H9 (cell line): ENCODE data around the gene DGLUCY. TPM values are rescaled to one million over a fixed set of nuclear protein-coding genes. Genes with fewer than 3 reads are reported as not detected.

ENCODE experiments used
- DNase-seq: peaks from one replicate; pipeline ENCODE4 v3.0.0-alpha.2; 2017
- H2AFZ ChIP-seq: one replicate; pipeline ENCODE4 v1.6.1; 2013; ENCODE audit warnings: mild to moderate bottlenecking, low read length, control low read depth, moderate library complexity
- H2AK5ac ChIP-seq: 2 replicates; pipeline ENCODE4 v1.6.1; 2013; ENCODE audit warnings: low read length, control low read depth, mixed read lengths; ENCODE audit not compliant: insufficient read length
- H2BK120ac ChIP-seq: one replicate; pipeline ENCODE4 v1.6.1; 2013; ENCODE audit warnings: low read depth, mild to moderate bottlenecking, low read length, control low read depth, inconsistent platforms; ENCODE audit not compliant: poor library complexity, severe bottlenecking
- H2BK12ac ChIP-seq: 2 replicates; pipeline ENCODE4 v1.6.1; 2013; ENCODE audit warnings: low read length, control low read depth, mixed read lengths, low read depth; ENCODE audit not compliant: insufficient read length
- H2BK15ac ChIP-seq: 2 replicates; pipeline ENCODE4 v1.6.1; 2013; ENCODE audit warnings: low read depth, low read length, control low read depth
- H2BK20ac ChIP-seq: one replicate; pipeline ENCODE4 v1.6.1; 2013; ENCODE audit warnings: low read depth, mild to moderate bottlenecking, low read length, control low read depth, inconsistent platforms; ENCODE audit not compliant: poor library complexity, severe bottlenecking
- H2BK5ac ChIP-seq: 2 replicates; pipeline ENCODE4 v1.6.1; 2013; ENCODE audit warnings: low read length, control low read depth, mixed read lengths; ENCODE audit not compliant: insufficient read length
- H3K14ac ChIP-seq: 2 replicates; pipeline ENCODE4 v1.6.1; 2013; ENCODE audit warnings: low read length, control low read depth; ENCODE audit not compliant: insufficient read depth
- H3K18ac ChIP-seq: 2 replicates; pipeline ENCODE4 v1.6.1; 2013; ENCODE audit warnings: low read depth, mild to moderate bottlenecking, mixed read lengths, low read length, control low read depth; ENCODE audit not compliant: insufficient read length
- H3K23ac ChIP-seq: 2 replicates; pipeline ENCODE4 v1.6.1; 2013; ENCODE audit warnings: low read length, control low read depth, mixed read lengths, low read depth; ENCODE audit not compliant: insufficient read length
- H3K23me2 ChIP-seq: 2 replicates; pipeline ENCODE4 v1.6.1; 2013; ENCODE audit warnings: low read depth, mild to moderate bottlenecking, mixed read lengths, low read length, control low read depth; ENCODE audit not compliant: insufficient read length, poor library complexity, severe bottlenecking
- H3K27ac ChIP-seq: 2 replicates; pipeline ENCODE4 v1.5.1; 2013; ENCODE audit warnings: low read length, control low read depth, mixed read lengths, low read depth; ENCODE audit not compliant: insufficient read length
- H3K27me3 ChIP-seq: 2 replicates; pipeline ENCODE4 v1.6.1; 2013; ENCODE audit warnings: low read length, control low read depth, inconsistent platforms; ENCODE audit not compliant: insufficient read depth
- H3K4ac ChIP-seq: 2 replicates; pipeline ENCODE4 v1.6.1; 2013; ENCODE audit warnings: low read depth, mild to moderate bottlenecking, control low read depth, inconsistent platforms, low read length, moderate library complexity
- H3K4me1 ChIP-seq: 2 replicates; pipeline ENCODE4 v1.6.1; 2013; ENCODE audit warnings: low read length, control low read depth, inconsistent platforms; ENCODE audit not compliant: insufficient read depth
- H3K4me2 ChIP-seq: 2 replicates; pipeline ENCODE4 v1.6.1; 2013; ENCODE audit warnings: low read length, control low read depth, mixed read lengths; ENCODE audit not compliant: insufficient read length, insufficient read depth
- H3K56ac ChIP-seq: 2 replicates; pipeline ENCODE4 v1.6.1; 2013; ENCODE audit warnings: low read depth, mild to moderate bottlenecking, mixed read lengths, low read length, control low read depth; ENCODE audit not compliant: insufficient read length
- H3K79me1 ChIP-seq: 2 replicates; pipeline ENCODE4 v1.6.1; 2013; ENCODE audit warnings: low read depth, mild to moderate bottlenecking, moderate library complexity, low read length, control low read depth, inconsistent platforms; ENCODE audit not compliant: insufficient read depth, poor library complexity, severe bottlenecking
- H3K79me2 ChIP-seq: 2 replicates; pipeline ENCODE4 v1.6.1; 2013; ENCODE audit warnings: low read length, control low read depth, inconsistent platforms; ENCODE audit not compliant: insufficient read depth
- H3K9ac ChIP-seq: 2 replicates; pipeline ENCODE4 v1.6.1; 2013; ENCODE audit warnings: low read length, control low read depth, mixed read lengths; ENCODE audit not compliant: insufficient read length; ENCODE audit errors: extremely low read depth
- H3K9me3 ChIP-seq: one replicate; pipeline ENCODE4 v1.6.1; 2013; ENCODE audit warnings: low read depth, low read length, inconsistent platforms; ENCODE audit not compliant: control insufficient read depth
- H3T11ph ChIP-seq: one replicate; pipeline ENCODE4 v1.6.1; 2013; ENCODE audit warnings: mild to moderate bottlenecking, low read length, control low read depth, inconsistent platforms
- H4K20me1 ChIP-seq: one replicate; pipeline ENCODE4 v1.6.1; 2013; ENCODE audit not compliant: control insufficient read depth, insufficient read length, insufficient read depth
- H4K5ac ChIP-seq: 2 replicates; pipeline ENCODE4 v1.6.1; 2013; ENCODE audit warnings: low read depth, mild to moderate bottlenecking, mixed read lengths, low read length, control low read depth; ENCODE audit not compliant: insufficient read length
- H4K8ac ChIP-seq: replicated peaks from 2 replicates; pipeline ENCODE4 v1.6.1; 2013; ENCODE audit warnings: low read length, control low read depth, mixed read lengths, low read depth; ENCODE audit not compliant: insufficient read length
- H4K91ac ChIP-seq: 2 replicates; pipeline ENCODE4 v1.6.1; 2013; ENCODE audit warnings: low read depth, mild to moderate bottlenecking, moderate library complexity, mixed read lengths, low read length, control low read depth; ENCODE audit not compliant: insufficient read length
- H3K27ac Mint-ChIP-seq, 3 experiments: 2 replicates in 2 of 3; 3 replicates in 1 of 3; pipeline ENCODE4 v1.8.0; 2020 to 2021; ENCODE audit warnings: mixed read lengths in 3 of 3, mild to moderate bottlenecking in 1 of 3, moderate library complexity in 1 of 3
- H3K27me3 Mint-ChIP-seq: 2 replicates; pipeline ENCODE4 v1.8.0; 2021; ENCODE audit warnings: low read depth, mild to moderate bottlenecking, moderate library complexity, mixed read lengths
- H3K36me3 Mint-ChIP-seq, 3 experiments: 2 replicates in 2 of 3; 3 replicates in 1 of 3; pipeline ENCODE4 v1.8.0; 2020 to 2021; ENCODE audit warnings: low read depth in 3 of 3, mixed read lengths in 3 of 3; ENCODE audit not compliant: insufficient read depth in 1 of 3
- H3K4me1 Mint-ChIP-seq, 2 experiments: 2 replicates each; pipeline ENCODE4 v1.8.0; 2020; ENCODE audit warnings: mixed read lengths in 2 of 2
- H3K4me3 Mint-ChIP-seq, 2 experiments: 2 replicates in 1 of 2; 3 replicates in 1 of 2; pipeline ENCODE4 v1.8.0; 2020 to 2021; ENCODE audit warnings: mild to moderate bottlenecking in 2 of 2, mixed read lengths in 2 of 2, moderate library complexity in 1 of 2
- H3K9me3 Mint-ChIP-seq, 2 experiments: 2 replicates in 1 of 2; 3 replicates in 1 of 2; pipeline ENCODE4 v1.8.0; 2020; ENCODE audit warnings: mild to moderate bottlenecking in 2 of 2, mixed read lengths in 2 of 2, moderate library complexity in 1 of 2
- WGBS: extraction: QIAGEN DNeasy Blood & Tissue Kit; methylation state at CpG from one replicate; pipeline ENCODE4 v1.1.7; 2013; ENCODE audit warnings: missing lambda C conversion rate, low lambda C conversion rate, mixed read lengths; ENCODE audit not compliant: insufficient read length; ENCODE audit errors: extremely low coverage; 5-methylcytosine and 5-hydroxymethylcytosine counted together
- total RNA-seq: library from RNA; stranded (reverse); gene quantifications from 2 replicates; pipeline ENCODE4 v1.2.1, GENCODE V29; 2021
- TF ChIP-seq, protein P1 (sequence below): fragments of 200-600 bp; sonication (generic); conservative IDR thresholded peaks from 3 replicates; pipeline ENCODE4 v1.8.0; 2021; ENCODE audit warnings: antibody characterized with exemption, mild to moderate bottlenecking

Gene DGLUCY
- total RNA-seq, 1 experiment from 2014 or later: 29.6 TPM

DNA sequence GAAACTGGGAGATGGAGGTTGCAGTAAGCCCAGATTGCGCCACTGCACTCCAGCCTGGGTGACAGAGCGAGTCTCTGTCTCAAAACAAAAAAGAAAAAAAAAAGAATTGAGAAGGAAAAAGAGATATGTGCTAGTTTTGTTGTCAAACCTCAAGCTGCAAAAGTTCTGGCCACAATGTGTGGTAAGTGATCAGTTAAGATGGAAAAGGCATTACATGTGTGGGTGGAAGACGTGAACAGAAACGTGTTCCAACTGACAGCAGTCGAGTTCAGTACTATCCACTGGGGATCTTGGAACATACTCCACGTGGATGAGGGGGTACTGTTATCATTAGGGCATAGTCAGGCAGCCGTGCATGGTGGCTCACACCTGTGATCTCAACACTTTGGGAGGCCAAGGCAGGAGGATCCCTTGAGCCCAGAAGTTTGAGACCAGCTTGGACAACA is 113.3 kb downstream of the DGLUCY start:
- H2BK120ac ChIP-seq: no peak overlapping the region
- Mint-ChIP-seq H3K9me3 (peaks cover 10 to 16% of the 10 kb centered on the region in 2 experiments; a peak in 4 of 5 replicates), H3K27ac (no peak overlapping the region; a peak in 1 of 7 replicates), H3K36me3 (peaks cover 12 to 19% (median 14%) of the 10 kb centered on the region in 3 experiments), H3K27me3 (peaks cover 5% of the 10 kb centered on the region), H3K4me3 (no peak overlapping the region), H3K4me1 (peaks cover 19 to 22% of the 10 kb centered on the region in 2 experiments)
- no peak overlapping the region for H2BK12ac ChIP-seq
- H3K14ac ChIP-seq: no peak overlapping the region
- H3K79me1 ChIP-seq: no peaks in the 10 kb centered on the region
- no peak for DNase-seq
- no peaks in the 10 kb centered on the region for H3K79me2 ChIP-seq
- no CpG with 5 or more reads among the region's 7 CpGs for WGBS
- no peaks in the 10 kb centered on the region for H3K9me3 ChIP-seq
- TF ChIP-seq, protein P1, sequence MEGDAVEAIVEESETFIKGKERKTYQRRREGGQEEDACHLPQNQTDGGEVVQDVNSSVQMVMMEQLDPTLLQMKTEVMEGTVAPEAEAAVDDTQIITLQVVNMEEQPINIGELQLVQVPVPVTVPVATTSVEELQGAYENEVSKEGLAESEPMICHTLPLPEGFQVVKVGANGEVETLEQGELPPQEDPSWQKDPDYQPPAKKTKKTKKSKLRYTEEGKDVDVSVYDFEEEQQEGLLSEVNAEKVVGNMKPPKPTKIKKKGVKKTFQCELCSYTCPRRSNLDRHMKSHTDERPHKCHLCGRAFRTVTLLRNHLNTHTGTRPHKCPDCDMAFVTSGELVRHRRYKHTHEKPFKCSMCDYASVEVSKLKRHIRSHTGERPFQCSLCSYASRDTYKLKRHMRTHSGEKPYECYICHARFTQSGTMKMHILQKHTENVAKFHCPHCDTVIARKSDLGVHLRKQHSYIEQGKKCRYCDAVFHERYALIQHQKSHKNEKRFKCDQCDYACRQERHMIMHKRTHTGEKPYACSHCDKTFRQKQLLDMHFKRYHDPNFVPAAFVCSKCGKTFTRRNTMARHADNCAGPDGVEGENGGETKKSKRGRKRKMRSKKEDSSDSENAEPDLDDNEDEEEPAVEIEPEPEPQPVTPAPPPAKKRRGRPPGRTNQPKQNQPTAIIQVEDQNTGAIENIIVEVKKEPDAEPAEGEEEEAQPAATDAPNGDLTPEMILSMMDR: no peak
- no peak overlapping the region for H3K56ac ChIP-seq
- no peak overlapping the region for H3K27ac ChIP-seq
- H4K20me1 ChIP-seq: no peaks in the 10 kb centered on the region
- no peak overlapping the region for H3K18ac ChIP-seq
- H4K5ac ChIP-seq: no peak overlapping the region
- peaks cover 4% of the 10 kb centered on the region for H3K4me1 ChIP-seq
- H2BK15ac ChIP-seq: no peak overlapping the region
- no peaks in the 10 kb centered on the region for H3K23me2 ChIP-seq
- H4K8ac ChIP-seq: no peak overlapping the region
- H3K4me2 ChIP-seq: no peak overlapping the region
- no peak overlapping the region for H3K23ac ChIP-seq
- H3K4ac ChIP-seq: no peak overlapping the region
- no peak overlapping the region for H2BK20ac ChIP-seq
- no peak overlapping the region for H2AFZ ChIP-seq
- H2AK5ac ChIP-seq: no peak overlapping the region
- no peak overlapping the region for H4K91ac ChIP-seq
- no peak overlapping the region for H3T11ph ChIP-seq
- no peaks in the 10 kb centered on the region for H3K27me3 ChIP-seq
- H2BK5ac ChIP-seq: no peak overlapping the region
- no peak overlapping the region for H3K9ac ChIP-seq
